PC-3 (cell line): Measurements from ENCODE around the gene USP38. TPM values are rescaled to one million over a fixed set of nuclear protein-coding genes. Genes with fewer than 3 reads are reported as not detected.

Experiments
- ATAC-seq: fragments of 200-7000 bp; cut with Tn5 transposase; 2 replicates; pipeline ENCODE4 v1.9.1; 2020; ENCODE audit warnings: mild to moderate bottlenecking, moderate library complexity
- BruUV-seq: library from RNA; stranded (reverse); fragments of 400-500 nt; replicated peaks from 2 replicates; lab custom pipeline; 2021; lab: Mats Ljungman, UMichigan
- CTCF ChIA-PET: fragments of 300-600 bp; sonication (Branson Sonifier 250); formaldehyde crosslinking; loops from one replicate; lab custom pipeline; 2022; ENCODE audit warnings: antibody characterized with exemption; lab: Charles Lee
- POLR2A ChIA-PET: fragments of 300-600 bp; sonication (Branson Sonifier 250); formaldehyde crosslinking; loops from one replicate; lab custom pipeline; 2022; ENCODE audit warnings: antibody characterized with exemption; ENCODE audit not compliant: unreplicated experiment; lab: Charles Lee
- DNase-seq: peaks from one replicate; pipeline ENCODE4 v3.0.0-alpha.2; 2015
- H2AFZ ChIP-seq: fragments of 300-600 bp; sonication (generic); 2 replicates; pipeline ENCODE4 v1.6.0; 2016; ENCODE audit warnings: antibody characterized with exemption, low read length
- H3F3A ChIP-seq: fragments of 300-600 bp; sonication (generic); one replicate; pipeline ENCODE4 v1.6.0; 2017; ENCODE audit warnings: antibody characterized with exemption, low read length, control low read depth, mild to moderate bottlenecking; ENCODE audit not compliant: unreplicated experiment
- H3K27ac ChIP-seq: fragments of 300-600 bp; sonication (generic); 2 replicates; pipeline ENCODE4 v1.5.1; 2016; ENCODE audit warnings: mild to moderate bottlenecking, low read length
- H3K27me3 ChIP-seq: fragments of 300-600 bp; sonication (generic); 2 replicates; pipeline ENCODE4 v1.6.1; 2016; ENCODE audit warnings: low read length, mixed read lengths
- H3K36me3 ChIP-seq: fragments of 300-600 bp; sonication (generic); 2 replicates; pipeline ENCODE4 v1.6.1; 2016; ENCODE audit warnings: low read depth, mixed run types, low read length, mixed read lengths
- H3K4me1 ChIP-seq: fragments of 300-600 bp; sonication (generic); 2 replicates; pipeline ENCODE4 v1.5.1; 2016; ENCODE audit warnings: low read length; ENCODE audit not compliant: insufficient read depth
- H3K4me2 ChIP-seq: fragments of 300-600 bp; sonication (generic); 2 replicates; pipeline ENCODE4 v1.6.0; 2016; ENCODE audit warnings: low read length
- H3K4me3 ChIP-seq: fragments of 300-600 bp; sonication (generic); 2 replicates; pipeline ENCODE4 v1.5.1; 2016; ENCODE audit warnings: mild to moderate bottlenecking, low read length, mixed read lengths
- H3K79me2 ChIP-seq: fragments of 300-600 bp; sonication (generic); 2 replicates; pipeline ENCODE4 v1.6.1; 2017; ENCODE audit warnings: low read length, mixed read lengths
- H3K9ac ChIP-seq: fragments of 300-600 bp; sonication (generic); 2 replicates; pipeline ENCODE4 v1.6.0; 2016; ENCODE audit warnings: mild to moderate bottlenecking, low read length
- H3K9me2 ChIP-seq: fragments of 300-600 bp; sonication (generic); replicated peaks from 2 replicates; pipeline ENCODE4 v1.6.1; 2016; ENCODE audit warnings: mixed run types, low read length, mixed read lengths
- H3K9me3 ChIP-seq: fragments of 300-600 bp; sonication (generic); 2 replicates; pipeline ENCODE4 v1.6.1; 2016; ENCODE audit warnings: low read length, mixed read lengths
- H4K20me1 ChIP-seq: fragments of 300-600 bp; sonication (generic); 2 replicates; pipeline ENCODE4 v1.6.1; 2016; ENCODE audit warnings: low read length, mixed read lengths
- EZH2 ChIP-seq: fragments of 300-600 bp; sonication (generic); IDR thresholded peaks from one replicate; pipeline ENCODE4 v1.6.1; 2017; ENCODE audit warnings: antibody characterized with exemption, mild to moderate bottlenecking, low read length; ENCODE audit not compliant: unreplicated experiment
- EZH2phosphoT487 ChIP-seq: fragments of 300-600 bp; sonication (generic); IDR thresholded peaks from 2 replicates; pipeline ENCODE4 v1.6.1; 2018; ENCODE audit warnings: mild to moderate bottlenecking, antibody characterized with exemption, low read length, borderline replicate concordance
- intact Hi-C: fragments of 100-400 bp; cut with micrococcal nuclease; formaldehyde crosslinking; loops from 2 replicates; pipeline ENCODE4 v1.9.0; 2023
- total RNA-seq: library from RNA; depleted of rRNA; stranded (reverse); fragments of >200 nt; gene quantifications from 2 replicates; pipeline ENCODE4 v1.2.3, GENCODE V29; 2014
- TF ChIP-seq, protein P1 (sequence below): fragments of 300-600 bp; sonication (generic); conservative IDR thresholded peaks from 2 replicates; pipeline ENCODE4 v1.5.1; 2017; ENCODE audit warnings: antibody characterized with exemption, low read depth, mild to moderate bottlenecking, low read length

The USP38 gene
- total RNA-seq, 1 experiment from 2014 or later, result 21.5 TPM

DNA sequence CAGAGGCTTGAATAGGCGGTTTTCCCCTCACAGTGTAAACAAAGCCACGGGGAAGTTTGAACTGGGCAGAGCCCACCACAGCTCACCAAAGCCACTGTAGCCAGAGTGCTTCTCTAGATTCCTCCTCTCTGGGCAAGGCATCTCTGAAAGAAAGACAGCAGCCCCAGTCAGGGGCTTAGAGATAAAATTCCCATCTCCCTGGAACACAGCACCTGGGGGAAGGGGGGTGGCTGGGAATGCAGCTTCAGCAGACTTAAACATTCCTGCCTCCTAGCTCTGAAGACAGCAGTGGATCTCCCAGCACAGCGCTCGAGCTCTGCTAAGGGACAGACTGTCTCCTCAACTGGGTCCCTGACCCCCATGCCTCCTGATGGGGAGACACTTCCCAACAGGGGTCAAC, 44.0 kb upstream of the USP38 start:
- BruUV-seq, result no TSS peak
- Histone ChIP-seq H2AFZ (no peak overlapping the region), H3K36me3 (no peaks in the 10 kb centered on the region), H3K79me2 (no peaks in the 10 kb centered on the region), H3K9ac (no peak overlapping the region), H3K4me2 (no peak overlapping the region), H3K4me3 (no peak overlapping the region), H3F3A (no peaks in the 10 kb centered on the region), H4K20me1 (no peaks in the 10 kb centered on the region), H3K27me3 (peaks cover 30% of the 10 kb centered on the region), H3K9me2 (no peaks in the 10 kb centered on the region), H3K9me3 (no peaks in the 10 kb centered on the region), H3K4me1 (no peaks in the 10 kb centered on the region), H3K27ac (no peak overlapping the region)
- intact Hi-C loops, result no loop called here
- DNase-seq, result no peak
- CTCF ChIA-PET, result no interaction called here
- POLR2A ChIA-PET, result no interaction called here
- TF ChIP-seq EZH2phosphoT487, result no peak
- no peak for TF ChIP-seq EZH2
- TF ChIP-seq, protein P1, sequence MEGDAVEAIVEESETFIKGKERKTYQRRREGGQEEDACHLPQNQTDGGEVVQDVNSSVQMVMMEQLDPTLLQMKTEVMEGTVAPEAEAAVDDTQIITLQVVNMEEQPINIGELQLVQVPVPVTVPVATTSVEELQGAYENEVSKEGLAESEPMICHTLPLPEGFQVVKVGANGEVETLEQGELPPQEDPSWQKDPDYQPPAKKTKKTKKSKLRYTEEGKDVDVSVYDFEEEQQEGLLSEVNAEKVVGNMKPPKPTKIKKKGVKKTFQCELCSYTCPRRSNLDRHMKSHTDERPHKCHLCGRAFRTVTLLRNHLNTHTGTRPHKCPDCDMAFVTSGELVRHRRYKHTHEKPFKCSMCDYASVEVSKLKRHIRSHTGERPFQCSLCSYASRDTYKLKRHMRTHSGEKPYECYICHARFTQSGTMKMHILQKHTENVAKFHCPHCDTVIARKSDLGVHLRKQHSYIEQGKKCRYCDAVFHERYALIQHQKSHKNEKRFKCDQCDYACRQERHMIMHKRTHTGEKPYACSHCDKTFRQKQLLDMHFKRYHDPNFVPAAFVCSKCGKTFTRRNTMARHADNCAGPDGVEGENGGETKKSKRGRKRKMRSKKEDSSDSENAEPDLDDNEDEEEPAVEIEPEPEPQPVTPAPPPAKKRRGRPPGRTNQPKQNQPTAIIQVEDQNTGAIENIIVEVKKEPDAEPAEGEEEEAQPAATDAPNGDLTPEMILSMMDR, result no peak
- ATAC-seq, result no peak

DNA sequence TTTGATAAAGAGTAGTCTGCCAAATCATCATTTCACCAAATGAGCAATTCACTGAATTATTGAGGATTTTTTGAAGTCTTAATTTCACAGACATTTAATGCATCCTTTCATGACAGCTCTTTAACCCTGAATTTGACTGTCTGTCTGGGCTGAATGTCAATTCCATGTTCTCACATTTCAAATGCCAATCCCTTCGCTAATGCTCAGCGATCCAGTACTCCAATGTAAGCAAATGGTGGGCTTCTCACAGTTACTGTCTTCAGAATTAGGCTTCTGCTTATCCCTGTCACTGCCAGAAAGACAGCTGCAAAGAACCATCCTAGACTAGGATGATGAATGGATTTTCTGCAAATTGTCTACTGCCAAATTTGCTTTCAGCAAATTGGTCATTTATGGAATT, 36.2 kb upstream of the USP38 start:
- intact Hi-C loops, result no loop called here
- H3K27me3 ChIP-seq, result no peaks in the 10 kb centered on the region; the same call in 1 of the 2 replicates
- CTCF ChIA-PET, result no interaction called here

DNA sequence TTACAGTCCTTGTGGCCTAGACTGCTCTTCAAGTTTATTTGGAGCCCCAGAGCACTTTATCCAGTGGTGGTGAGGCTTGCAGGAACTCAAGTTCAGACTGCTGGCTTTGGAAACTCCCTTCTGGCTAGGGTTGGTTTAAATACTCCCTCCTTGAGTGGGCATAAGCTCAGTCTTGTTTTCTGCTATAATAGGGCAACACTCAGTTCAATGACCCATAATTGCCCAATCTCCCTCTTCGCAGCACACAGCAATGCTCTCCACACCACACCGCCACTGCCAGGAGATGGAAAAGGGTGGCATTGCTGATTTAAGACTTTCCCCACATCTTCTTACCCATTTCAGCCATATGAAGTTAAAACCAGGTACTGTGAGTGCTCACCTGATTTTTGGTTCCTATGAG, 27.9 kb upstream of the USP38 start:
- Histone ChIP-seq H3K36me3 (no peaks in the 10 kb centered on the region), H3K9ac (no peak overlapping the region), H3K4me2 (no peak overlapping the region), H3K4me3 (no peak overlapping the region), H3K79me2 (no peaks in the 10 kb centered on the region), H2AFZ (no peak overlapping the region), H3K9me2 (no peaks in the 10 kb centered on the region), H4K20me1 (no peaks in the 10 kb centered on the region), H3K27me3 (no peaks in the 10 kb centered on the region), H3F3A (no peaks in the 10 kb centered on the region), H3K27ac (no peak overlapping the region), H3K9me3 (no peaks in the 10 kb centered on the region), H3K4me1 (no peaks in the 10 kb centered on the region)
- intact Hi-C loops, result no loop called here
- CTCF ChIA-PET, result no interaction called here
- TF ChIP-seq EZH2phosphoT487 (no peak), EZH2 (no peak)
- TF ChIP-seq, protein P1, result no peak
- BruUV-seq, result no TSS peak
- ATAC-seq (no peak), DNase-seq (no peak)
- POLR2A ChIA-PET, result no interaction called here

More for the DNA sequence above, 36.2 kb upstream of the USP38 start:
- no TSS peak for BruUV-seq
- no peaks in the 10 kb centered on the region for H3K79me2 ChIP-seq
- no peaks in the 10 kb centered on the region for H3K36me3 ChIP-seq
- H2AFZ ChIP-seq, result no peak overlapping the region
- DNase-seq, result no peak
- H3K4me3 ChIP-seq, result no peak overlapping the region
- POLR2A ChIA-PET, result no interaction called here
- H3K4me2 ChIP-seq, result no peak overlapping the region
- no peak overlapping the region for H3K9ac ChIP-seq
- no peaks in the 10 kb centered on the region for H3F3A ChIP-seq
- no peaks in the 10 kb centered on the region for H3K9me3 ChIP-seq
- no peak overlapping the region for H3K27ac ChIP-seq
- ATAC-seq, result no peak
- TF ChIP-seq, protein P1, result no peak
- TF ChIP-seq EZH2phosphoT487, result no peak
- TF ChIP-seq EZH2, result no peak
- no peaks in the 10 kb centered on the region for H3K9me2 ChIP-seq
- H3K4me1 ChIP-seq, result no peaks in the 10 kb centered on the region
- H4K20me1 ChIP-seq, result no peaks in the 10 kb centered on the region
